GM15510 (cell line): ENCODE data around the gene FOXG1.

ENCODE experiments used
- POLR2A ChIP-seq: IDR thresholded peaks from 3 replicates; pipeline ENCODE4 v1.6.1; 2011; ENCODE audit warnings: borderline replicate concordance; ENCODE audit not compliant: insufficient read length; ENCODE audit errors: extremely low read depth

FOXG1 gene

GRCh38 chr14:28758253-28758884 is 8.2 kb upstream of the FOXG1 start:
- no peak for TF ChIP-seq POLR2A

- no peak for TF ChIP-seq POLR2A
Measured at GRCh38 chr14:28758885-28759652, 7.5 kb upstream of the FOXG1 start.

GRCh38 chr14:28759653-28760313 is 6.8 kb upstream of the FOXG1 start:
- no peak for TF ChIP-seq POLR2A

- no peak for TF ChIP-seq POLR2A
Measured at GRCh38 chr14:28760431-28760996, 6.1 kb upstream of the FOXG1 start.

- no peak for TF ChIP-seq POLR2A
Measured at GRCh38 chr14:28761438-28762291, 4.9 kb upstream of the FOXG1 start.

- TF ChIP-seq POLR2A, result no peak
Measured at GRCh38 chr14:28762303-28762954, 4.2 kb upstream of the FOXG1 start.

- no peak for TF ChIP-seq POLR2A
Measured at GRCh38 chr14:28762955-28763326, 3.6 kb upstream of the FOXG1 start.

GRCh38 chr14:28763751-28764256 is 2.8 kb upstream of the FOXG1 start:
- no peak for TF ChIP-seq POLR2A

- TF ChIP-seq POLR2A, result no peak
Measured at GRCh38 chr14:28764257-28765160, 2.1 kb upstream of the FOXG1 start.

- no peak for TF ChIP-seq POLR2A
Measured at GRCh38 chr14:28765169-28765830, 1.3 kb upstream of the FOXG1 start.

- no peak for TF ChIP-seq POLR2A
Measured at GRCh38 chr14:28765831-28766468, 637 bp upstream of the FOXG1 start.
